ENCODE data around the gene RREB1.

DNA sequence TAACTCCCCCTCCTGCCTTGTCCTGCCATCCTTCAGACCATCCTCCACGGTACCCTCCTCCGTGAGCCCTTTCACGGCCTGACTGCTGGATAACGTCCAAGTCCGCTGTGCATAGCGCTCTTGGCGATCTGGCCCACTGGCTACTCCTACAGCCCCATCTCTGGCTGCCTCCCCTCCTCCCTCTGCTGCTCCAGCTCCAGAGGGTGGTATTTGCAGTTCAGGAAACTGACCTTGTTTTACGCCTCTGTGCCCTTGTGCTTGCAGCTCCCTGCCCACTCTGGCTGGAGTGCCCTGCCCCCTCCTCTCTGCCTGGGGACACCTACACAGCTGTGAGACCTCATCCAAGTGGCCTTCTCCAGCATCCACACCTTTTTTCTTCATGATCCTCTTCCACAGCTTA, 6.5 kb upstream of the RREB1 start:
- TF ChIP-seq, protein P1, sequence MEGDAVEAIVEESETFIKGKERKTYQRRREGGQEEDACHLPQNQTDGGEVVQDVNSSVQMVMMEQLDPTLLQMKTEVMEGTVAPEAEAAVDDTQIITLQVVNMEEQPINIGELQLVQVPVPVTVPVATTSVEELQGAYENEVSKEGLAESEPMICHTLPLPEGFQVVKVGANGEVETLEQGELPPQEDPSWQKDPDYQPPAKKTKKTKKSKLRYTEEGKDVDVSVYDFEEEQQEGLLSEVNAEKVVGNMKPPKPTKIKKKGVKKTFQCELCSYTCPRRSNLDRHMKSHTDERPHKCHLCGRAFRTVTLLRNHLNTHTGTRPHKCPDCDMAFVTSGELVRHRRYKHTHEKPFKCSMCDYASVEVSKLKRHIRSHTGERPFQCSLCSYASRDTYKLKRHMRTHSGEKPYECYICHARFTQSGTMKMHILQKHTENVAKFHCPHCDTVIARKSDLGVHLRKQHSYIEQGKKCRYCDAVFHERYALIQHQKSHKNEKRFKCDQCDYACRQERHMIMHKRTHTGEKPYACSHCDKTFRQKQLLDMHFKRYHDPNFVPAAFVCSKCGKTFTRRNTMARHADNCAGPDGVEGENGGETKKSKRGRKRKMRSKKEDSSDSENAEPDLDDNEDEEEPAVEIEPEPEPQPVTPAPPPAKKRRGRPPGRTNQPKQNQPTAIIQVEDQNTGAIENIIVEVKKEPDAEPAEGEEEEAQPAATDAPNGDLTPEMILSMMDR (IDR thresholded peaks at IDR 0.05): no peak
- TF ChIP-seq POLR2A (IDR thresholded peaks at IDR 0.05): no peak

Measured in suprapubic skin (tissue), 3 donors.